ENCODE results near the gene FRMD1.

FRMD1 gene

DNA sequence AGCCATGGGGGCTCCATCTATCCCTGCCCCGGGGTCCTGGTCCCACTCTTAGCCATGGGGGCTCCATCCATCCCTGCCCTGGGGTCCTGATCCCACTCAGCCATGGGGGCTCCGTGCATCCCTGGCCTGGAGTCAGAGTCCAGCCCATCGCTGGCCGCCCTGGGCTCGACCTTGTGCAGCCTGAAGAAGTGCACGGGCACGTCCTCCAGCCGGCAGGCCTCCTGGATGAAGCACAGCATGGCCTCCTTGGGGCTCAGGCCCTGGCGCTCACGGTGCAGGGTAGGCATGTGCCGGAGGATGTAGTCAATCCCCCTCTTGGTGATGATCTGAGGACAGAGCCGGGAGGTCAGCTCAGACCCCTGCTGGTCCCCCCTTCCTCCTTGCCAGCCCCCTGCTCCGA, 15.6 kb downstream of the FRMD1 start:
- in situ Hi-C loops (cut with HindIII; ENCODE audit: low pct_ligation_motif_present, low pct_unique_long_range_greater_than_20kb, low sequenced_read_pairs), result no loop called here
- DNase-seq, result no peak

DNA sequence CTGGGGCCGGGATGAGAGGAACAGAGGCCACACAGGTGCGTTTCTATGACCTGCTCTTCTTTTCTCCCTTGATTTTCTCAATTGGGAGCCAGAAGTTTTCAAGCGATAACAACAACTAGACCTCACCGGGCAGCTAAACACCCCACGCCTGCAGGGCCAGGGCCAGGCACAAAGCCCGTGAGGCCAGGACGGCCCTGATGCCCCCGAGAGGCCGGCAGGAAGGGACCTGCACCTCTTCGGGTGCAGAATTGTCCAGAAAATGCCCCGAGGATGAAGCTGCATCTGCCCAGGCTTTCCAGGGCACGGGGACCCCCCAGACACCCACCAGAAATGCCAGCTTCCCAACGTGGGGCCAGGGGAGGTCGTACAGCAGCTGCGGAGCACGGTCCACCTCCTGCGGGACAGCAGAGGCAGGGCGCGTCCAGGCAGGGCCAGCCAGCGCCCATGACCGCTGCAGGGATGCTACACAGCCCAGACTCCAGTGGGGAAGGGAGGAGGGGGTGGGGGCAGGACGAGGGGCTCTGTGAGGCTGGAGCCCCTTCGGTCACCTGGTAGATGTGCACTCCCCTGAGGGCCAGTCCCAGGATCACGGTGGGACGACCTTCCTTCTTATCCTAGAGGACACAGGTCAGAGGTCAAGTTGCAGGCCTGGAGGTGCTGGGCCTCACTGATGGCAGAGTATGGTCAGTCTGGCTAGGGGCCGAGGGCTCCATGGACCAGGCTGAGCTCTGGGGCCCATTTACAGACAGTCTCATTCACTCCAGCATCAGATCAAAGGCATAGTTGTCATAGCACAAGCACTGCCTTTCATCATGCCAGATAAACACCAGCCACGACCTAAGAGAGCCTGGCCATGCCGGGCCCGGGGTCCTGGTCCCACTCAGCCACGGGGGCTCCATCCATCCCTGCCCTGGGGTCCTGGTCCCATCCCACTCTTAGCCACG, 16.4 kb downstream of the FRMD1 start:
- no peak for DNase-seq
- in situ Hi-C loops (cut with HindIII; ENCODE audit: low pct_ligation_motif_present, low pct_unique_long_range_greater_than_20kb, low sequenced_read_pairs), result no loop called here

DNA sequence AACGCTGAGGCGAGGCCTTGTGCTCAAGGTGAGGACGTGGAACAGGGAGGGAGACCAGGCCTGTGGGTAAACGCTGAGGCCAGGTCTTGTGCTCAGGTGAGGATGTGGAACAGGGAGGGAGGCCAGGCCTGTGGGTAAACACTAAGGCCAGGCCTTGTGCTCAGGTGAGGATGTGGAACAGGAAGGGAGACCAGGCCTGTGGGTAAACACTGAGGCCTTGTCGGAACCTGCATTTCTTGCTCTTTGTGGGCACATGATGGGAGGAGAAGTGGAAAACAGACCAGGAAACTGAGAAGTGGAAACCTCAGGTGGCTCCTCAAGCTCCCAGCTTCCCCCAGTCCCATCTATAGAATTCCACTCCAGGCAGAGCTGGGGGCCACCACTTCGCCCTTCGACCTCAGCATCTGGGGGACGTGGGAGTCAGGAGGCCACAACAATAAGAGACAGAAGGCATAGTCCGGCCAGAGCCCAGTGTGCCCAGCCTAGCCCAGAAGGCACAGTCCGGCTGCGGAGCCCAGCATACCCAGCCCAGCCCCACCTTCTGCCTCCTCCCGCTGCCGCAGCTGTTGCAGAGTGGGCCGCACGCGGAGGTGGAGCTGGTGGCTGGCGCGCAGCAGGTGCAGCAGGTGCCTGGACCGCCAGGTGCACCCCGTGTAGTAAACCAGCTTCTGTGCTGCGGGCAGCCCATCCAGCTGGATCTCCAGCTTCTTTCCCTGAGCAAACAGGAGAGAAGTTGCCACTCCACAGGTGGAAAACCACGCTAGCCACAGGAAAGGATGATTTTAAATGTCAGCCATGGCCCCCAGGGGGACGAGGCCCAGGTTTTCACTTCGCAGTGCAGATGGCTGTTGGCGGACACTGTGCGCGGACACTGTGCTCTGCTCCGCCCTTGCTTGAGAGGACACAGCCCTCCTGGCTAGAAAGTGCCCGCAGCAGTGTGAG, 17.5 kb downstream of the FRMD1 start:
- no peak for DNase-seq
- in situ Hi-C loops (cut with HindIII; ENCODE audit: low pct_ligation_motif_present, low pct_unique_long_range_greater_than_20kb, low sequenced_read_pairs), result no loop called here

DNA sequence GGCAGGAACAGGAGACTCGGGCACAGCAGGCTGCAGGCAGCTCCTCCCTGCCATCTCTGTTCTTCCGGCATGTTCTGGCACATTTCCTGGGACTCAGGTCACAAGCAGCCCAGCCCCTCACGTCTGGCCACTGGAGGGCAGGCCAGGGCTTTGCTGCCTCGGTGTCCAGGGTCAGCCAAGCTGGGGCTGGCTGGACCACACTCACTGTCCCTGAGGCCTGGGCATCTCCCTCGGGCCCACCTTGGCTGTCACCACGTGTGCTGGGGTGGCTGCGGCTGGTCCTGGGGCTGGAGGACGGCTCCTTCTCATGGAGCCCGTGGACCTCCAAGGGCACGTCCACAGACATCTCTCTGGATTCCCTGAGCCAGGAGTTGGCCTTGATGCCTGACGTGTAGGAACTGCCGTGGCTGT, 18.5 kb downstream of the FRMD1 start:
- in situ Hi-C loops (cut with HindIII; ENCODE audit: low pct_ligation_motif_present, low pct_unique_long_range_greater_than_20kb, low sequenced_read_pairs), result no loop called here
- peak; percentile 51 for DNase-seq

DNA sequence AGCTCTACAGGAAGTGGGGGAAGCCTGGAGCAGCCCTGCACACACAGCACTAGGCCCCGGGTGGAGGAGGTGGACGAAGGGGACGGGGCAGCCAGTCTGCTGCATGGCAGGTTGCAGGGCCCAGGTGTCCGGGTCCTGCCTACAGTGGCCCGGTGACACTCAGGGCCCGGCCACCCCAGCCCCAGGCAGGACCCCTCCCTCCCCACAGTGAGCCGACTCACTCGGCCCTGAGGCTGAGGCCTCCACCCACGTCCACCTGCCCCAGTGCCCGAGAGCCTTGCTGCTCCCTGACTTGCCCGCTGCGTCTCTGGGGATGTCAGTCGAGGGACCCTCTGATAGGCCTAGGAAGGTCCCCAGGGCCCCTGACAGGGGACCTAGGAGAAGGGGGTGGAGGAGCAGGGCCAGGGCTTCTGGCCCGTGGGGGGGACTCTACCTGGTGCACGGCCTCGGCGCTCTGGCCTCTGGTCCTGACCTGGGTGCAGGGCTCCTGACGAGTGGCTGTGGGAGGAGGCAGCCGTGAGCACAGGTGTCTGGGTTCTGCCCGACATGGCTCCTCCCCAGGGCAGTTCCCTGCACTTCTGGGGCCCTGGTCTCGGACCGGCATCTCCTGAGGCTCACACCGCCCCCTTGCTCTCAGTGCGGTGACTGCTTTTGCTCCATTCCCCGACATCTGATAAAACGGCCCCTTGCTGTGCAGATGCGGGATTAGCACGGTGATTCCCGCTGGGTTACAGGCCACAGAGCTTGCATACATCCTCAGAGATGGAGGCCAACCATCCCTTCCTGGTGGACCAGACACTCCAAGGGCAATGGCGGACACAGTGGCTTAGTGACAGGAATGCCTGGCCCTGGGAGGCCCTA, 20.1 kb downstream of the FRMD1 start:
- DNase-seq, result no peak

DNA sequence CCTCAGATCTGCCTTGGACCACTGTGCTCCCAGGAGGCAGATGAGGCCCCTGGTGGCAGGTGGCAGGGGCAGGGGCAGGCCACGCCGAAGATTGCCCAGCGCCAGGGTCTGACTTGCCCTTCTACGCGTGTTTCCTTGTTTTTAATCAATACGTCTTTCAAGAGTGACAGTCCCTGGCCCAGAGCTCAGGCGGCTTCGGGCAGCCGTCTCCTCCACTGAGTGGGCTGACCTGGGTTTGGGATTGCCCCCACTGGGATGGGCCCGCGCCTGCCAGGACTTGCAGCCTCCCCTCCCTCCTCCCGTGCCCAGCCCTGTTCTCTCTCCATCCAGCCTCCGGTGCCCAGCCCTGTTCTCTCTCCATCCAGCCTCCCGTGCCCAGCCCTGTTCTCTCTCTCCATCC, 21.2 kb downstream of the FRMD1 start:
- in situ Hi-C loops (cut with HindIII; ENCODE audit: low pct_ligation_motif_present, low pct_unique_long_range_greater_than_20kb, low sequenced_read_pairs), result no loop called here
- no peak for DNase-seq

More for the DNA sequence above, 20.1 kb downstream of the FRMD1 start:
- in situ Hi-C loops (cut with HindIII; ENCODE audit: low pct_ligation_motif_present, low pct_unique_long_range_greater_than_20kb, low sequenced_read_pairs), result no loop called here

DNA sequence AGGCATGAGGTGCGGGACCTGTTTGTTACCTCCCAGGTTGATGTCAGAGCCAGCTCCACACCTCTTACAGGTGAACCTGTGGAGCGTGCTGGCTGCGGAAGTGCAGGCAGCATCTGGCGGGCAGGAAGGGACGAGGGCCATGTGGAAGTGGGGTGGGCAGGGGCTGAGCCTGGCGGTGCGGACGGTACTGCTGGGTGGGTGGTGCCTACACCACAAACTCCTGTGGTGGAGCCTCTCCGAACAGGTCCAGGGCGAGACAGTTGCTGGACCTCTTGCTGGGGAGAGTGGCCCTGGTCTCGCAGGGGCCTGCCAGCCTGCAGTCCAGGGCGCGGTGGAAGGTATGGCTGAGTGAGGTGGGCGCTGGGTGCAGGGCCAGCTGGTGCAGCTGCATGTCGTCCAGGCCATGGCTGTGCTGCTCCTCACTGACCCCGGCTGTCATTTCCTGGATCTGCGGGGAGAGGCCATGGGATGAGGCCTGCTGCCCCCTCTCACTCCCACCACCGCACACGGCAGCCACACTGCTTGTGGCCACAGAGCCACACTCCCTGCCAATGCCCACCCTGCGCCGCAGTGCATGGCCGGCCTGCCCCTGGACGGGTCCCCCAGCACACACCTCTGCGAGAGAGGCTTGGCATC, 22.0 kb downstream of the FRMD1 start:
- in situ Hi-C loops (cut with HindIII; ENCODE audit: low pct_ligation_motif_present, low pct_unique_long_range_greater_than_20kb, low sequenced_read_pairs), result no loop called here

DNA sequence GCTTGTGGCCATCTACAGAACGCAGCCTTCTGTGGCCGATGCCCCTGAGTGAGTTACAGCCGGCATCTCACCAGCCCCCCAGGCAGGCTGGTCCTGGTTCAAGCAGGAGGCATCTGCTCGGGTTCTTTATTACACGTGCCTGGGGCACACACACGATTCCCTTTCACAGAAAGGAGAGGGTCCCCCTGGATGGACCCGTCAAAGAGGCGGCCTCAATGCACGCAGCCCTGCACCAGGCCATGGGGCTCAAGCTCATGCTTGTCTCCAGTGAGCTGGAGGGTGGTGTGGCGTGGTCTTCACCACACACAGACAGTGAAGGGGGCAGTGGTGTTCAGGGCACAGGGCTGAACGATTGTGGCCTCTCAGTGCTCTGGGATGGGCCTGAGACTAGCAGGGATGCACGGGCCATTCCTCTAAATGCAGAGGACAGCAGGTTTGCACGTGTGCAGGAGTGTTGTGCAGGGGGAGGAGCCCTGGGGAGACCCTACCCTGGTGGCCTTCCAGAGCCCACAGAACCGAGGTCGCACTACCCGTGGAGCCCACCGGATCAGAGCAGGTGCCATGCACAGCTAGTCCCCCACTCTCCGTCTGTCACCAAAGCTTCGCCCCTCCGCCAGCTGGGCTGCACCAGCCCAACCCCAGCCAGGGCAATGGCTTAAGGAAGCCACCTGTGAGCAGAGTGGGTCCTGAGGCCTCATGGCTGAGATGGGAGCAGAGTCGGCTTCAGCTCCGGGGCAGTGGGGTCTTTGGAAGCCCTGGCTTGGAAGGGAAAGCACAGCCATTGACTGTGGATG, 23.1 kb downstream of the FRMD1 start:
- DNase-seq, result no peak
- in situ Hi-C loops (cut with HindIII; ENCODE audit: low pct_ligation_motif_present, low pct_unique_long_range_greater_than_20kb, low sequenced_read_pairs), result no loop called here

More for the DNA sequence above, 22.0 kb downstream of the FRMD1 start:
- DNase-seq, result no peak

DNA sequence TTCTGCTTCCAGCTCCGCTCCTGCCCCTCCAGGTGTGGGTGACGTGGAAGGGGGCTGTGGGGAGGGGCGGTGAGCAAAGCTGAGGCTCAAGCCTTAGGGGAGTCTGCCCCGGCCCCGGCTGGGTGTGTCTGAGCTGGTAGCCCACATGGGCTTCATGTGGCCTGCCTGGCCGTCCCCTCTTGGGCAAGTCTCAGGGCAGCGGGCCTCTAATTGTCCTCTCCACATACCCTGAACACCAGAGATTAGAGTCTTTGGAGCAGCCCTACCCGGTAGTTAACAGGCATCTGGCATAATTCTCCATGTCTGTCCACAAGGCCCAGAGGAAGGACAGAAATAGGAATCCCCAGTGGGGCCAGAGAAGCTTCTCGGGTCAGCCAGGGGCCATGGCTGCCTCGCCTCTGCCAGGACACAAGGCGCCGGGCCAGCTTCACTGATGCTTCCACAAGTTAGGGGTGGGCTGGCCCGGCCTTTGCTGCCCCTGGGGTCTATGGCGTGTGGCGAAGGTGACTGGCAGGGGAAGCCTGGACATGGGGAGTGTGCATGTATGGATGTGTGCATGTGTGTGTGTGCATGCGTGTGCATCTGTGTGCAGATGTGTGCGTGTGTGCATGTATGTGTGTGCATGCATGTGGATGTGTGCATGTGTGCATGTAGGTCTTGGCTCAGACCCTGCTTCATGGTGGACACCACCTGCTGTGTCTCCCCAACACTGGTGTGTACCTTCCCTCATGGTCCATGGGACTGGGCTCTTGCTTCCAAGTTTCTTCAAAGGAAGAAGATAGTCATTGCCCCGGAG, 24.0 kb downstream of the FRMD1 start:
- no peak for DNase-seq
- in situ Hi-C loops (cut with HindIII; ENCODE audit: low pct_ligation_motif_present, low pct_unique_long_range_greater_than_20kb, low sequenced_read_pairs), result no loop called here

DNA sequence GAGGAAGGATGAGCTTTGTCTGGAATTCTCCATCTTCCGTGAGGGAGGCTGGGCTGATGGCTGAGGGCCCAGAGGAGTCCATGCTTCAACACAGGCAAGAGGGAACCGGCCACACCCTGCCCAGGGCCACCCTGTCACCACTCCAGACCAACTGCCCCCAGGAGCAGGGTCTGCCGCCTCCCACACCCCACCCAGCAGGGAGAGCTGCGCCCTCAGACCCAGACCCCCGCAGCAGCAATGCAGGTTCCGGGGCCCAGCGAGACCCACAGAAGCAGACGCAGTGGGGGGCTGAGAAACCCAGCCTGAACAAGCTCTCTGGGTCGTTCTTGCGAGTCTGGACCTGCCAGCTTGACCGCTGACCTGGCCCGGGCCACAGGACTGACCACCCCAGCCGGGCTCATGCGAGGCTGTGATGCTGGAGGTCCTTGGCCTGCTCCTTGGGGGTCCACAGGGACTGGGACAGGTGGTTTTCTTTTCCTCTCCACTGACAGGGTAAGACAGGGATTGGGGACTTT, 25.0 kb downstream of the FRMD1 start:
- in situ Hi-C loops (cut with HindIII; ENCODE audit: low pct_ligation_motif_present, low pct_unique_long_range_greater_than_20kb, low sequenced_read_pairs), result no loop called here
- no peak for DNase-seq

DNA sequence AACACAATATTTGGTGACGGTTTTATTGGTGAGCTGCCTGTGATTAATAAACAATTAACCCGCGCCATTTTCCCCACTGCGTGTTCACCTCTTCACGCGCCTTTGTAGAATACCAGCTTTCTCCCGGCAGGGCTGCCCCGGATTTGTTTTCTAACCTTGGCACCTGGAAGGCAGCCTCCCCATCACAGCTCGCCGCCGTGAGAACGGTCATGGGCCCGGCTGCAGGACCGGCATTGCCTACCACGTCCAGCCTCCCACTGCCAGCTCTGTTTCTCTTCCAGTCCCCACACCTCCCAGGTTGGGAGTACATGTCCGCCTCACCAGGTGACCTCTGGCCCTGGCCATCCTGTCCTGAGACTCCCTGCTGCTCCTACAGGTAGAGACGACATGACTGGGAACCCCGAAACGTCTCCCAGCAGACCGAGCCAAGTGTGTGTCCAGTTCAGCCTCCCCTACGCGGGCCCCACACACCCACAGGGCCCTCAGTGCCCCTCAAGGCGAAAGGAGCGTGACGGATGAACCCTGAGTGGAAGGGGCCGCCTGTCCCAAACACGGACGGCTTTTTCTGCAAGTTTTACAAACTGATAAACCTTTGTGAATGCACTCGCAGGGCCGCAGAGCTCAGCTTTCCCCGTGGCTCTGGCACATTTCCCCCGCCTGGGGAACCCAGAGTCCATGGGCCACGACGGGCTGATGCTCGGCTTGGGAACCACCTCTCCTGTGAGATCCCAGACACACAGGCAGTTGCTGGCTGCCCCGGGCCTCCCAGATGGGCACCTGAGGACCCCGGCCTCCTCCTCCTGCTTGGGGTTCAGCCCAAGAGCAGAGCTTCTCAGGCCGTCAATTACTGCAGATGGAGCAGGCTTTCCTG, 25.7 kb downstream of the FRMD1 start:
- DNase-seq, result no peak
- in situ Hi-C loops (cut with HindIII; ENCODE audit: low pct_ligation_motif_present, low pct_unique_long_range_greater_than_20kb, low sequenced_read_pairs), result no loop called here

DNA sequence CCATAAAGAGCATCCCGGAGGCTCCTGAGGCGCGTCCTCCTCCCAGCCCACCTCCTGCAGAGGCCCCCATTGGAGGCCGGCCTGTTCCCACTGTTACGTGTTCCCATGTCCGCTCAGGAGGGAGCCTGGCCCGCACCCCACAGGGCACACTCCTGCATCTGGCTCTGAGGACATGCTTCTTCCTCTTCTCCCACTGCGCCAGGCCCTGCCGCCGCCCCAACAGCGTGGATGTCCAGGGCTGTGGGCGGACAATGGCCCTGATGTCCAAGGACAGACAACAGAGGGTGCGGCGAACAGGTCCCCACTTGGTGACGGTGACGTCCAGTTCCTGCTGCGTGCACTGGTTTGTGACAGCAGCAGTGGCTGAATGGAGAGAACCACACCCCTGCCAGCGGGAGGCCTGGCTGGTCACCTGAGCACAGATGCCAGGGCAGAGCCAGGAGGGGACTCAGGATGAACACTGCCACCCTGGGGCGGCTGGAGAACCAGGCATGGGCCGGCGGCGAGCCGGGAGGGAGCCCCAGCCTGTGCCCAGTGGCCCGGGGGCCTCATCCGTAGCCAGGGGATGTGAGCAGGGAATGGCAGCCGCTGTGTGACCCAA, 26.6 kb downstream of the FRMD1 start:
- in situ Hi-C loops (cut with HindIII; ENCODE audit: low pct_ligation_motif_present, low pct_unique_long_range_greater_than_20kb, low sequenced_read_pairs), result no loop called here
- DNase-seq, result no peak

DNA sequence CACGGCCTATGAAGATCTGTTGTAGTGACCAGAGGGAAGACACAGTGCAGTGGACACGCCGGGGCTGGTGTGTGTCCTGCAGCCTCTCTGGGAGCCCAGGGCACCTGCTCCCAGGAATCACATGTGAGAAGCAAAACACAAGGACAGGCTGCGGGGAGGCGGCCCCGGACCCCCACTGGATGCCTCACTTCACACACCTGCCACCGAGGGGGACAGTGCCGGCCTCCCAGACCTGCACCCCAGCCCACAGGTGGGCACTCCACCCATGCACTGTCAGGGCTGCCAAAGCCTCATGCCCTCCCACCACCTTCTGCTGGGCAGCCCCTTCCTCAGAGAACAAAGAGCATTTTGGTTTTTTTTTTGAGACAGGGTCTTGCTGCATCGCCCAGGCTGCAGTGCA, 27.4 kb downstream of the FRMD1 start:
- DNase-seq, result no peak
- in situ Hi-C loops (cut with HindIII; ENCODE audit: low pct_ligation_motif_present, low pct_unique_long_range_greater_than_20kb, low sequenced_read_pairs), result no loop called here

DNA sequence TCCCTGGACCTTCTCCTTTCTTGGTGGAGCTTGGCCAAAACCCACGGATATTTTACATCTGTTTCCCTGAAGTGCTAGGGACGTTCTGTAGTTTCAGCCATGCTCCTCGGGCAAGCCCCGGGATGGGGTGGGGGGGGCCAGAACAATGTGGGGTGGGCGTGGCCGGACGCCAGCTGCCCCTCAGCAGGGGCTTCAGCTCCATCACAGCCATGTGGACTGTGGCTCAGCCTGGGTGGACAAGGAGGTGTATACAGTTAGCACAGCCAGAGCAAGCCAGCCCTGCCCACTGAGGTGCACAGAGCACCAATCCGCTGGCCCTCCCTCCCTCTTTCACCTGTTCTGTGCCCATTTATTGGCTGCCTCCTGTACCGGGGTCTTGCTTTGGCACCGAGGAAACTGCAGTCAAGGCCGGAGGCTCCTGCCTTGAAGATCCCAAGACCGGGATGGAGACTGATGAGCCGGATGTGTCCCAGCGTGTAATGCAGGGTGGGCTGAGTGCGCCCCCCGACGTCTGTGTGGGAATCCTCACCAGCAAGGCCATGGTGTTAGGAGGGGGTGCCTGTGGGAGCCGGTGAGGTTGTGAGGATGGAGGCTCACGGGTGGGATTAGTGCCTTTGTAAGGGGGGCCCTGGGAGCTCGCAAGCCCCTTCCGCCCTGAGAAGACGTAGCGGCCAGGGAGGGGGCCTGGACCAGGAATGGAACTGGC, 28.0 kb downstream of the FRMD1 start:
- in situ Hi-C loops (cut with HindIII; ENCODE audit: low pct_ligation_motif_present, low pct_unique_long_range_greater_than_20kb, low sequenced_read_pairs), result no loop called here

More for the DNA sequence above, 28.0 kb downstream of the FRMD1 start:
- DNase-seq, result no peak

All from ACHN (cell line).